Kidney (tissue), 14 donors: ENCODE data around the gene ADGRD1. TPM values are rescaled to one million over a fixed set of nuclear protein-coding genes. Genes with fewer than 3 reads are reported as not detected.

ENCODE experiments used
- DNase-seq, 5 donors: peaks; one replicate each; pipeline ENCODE4 v3.0.0-alpha.2; 2013 to 2020
- FAIRE-seq: peaks from 2 replicates; lab custom pipeline; 2012; peaks lifted over from hg19 to GRCh38; lab: Jason Lieb, UNC
- H3K27ac ChIP-seq, 2 donors: one replicate each; pipeline ENCODE4 v1.7.0; 2013; ENCODE audit warnings: low read depth in 2 of 2, low read length in 2 of 2, inconsistent platforms in 1 of 2
- H3K27me3 ChIP-seq: one replicate; pipeline ENCODE4 v1.7.1; 2013; ENCODE audit warnings: low read length, inconsistent platforms; ENCODE audit not compliant: control insufficient read depth, insufficient read depth
- H3K36me3 ChIP-seq, 3 donors: one replicate each; pipeline versions ENCODE4 v1.7.0 to v1.7.1; 2013; ENCODE audit warnings: low read length in 3 of 3, control low read depth in 1 of 3, inconsistent platforms in 1 of 3; ENCODE audit not compliant: insufficient read depth in 3 of 3, control insufficient read depth in 2 of 3
- H3K4me1 ChIP-seq, 3 donors: one replicate each; pipeline versions ENCODE4 v1.7.0 to v1.7.1; 2013; ENCODE audit warnings: low read length in 3 of 3, inconsistent platforms in 1 of 3, low read depth in 1 of 3; ENCODE audit not compliant: control insufficient read depth in 2 of 3, insufficient read depth in 2 of 3
- H3K4me3 ChIP-seq, 3 donors: one replicate each; pipeline versions ENCODE4 v1.7.0 to v1.8.1; 2013; ENCODE audit warnings: low read length in 3 of 3, control low read depth in 1 of 3, inconsistent platforms in 1 of 3
- H3K9ac ChIP-seq, 3 donors: one replicate each; pipeline versions ENCODE4 v1.7.0 to v1.7.1; 2013; ENCODE audit warnings: low read length in 3 of 3, control low read depth in 1 of 3, inconsistent platforms in 1 of 3
- H3K9me3 ChIP-seq, 3 donors: one replicate each; pipeline versions ENCODE4 v1.7.0 to v1.7.1; 2013; ENCODE audit warnings: low read length in 3 of 3, control low read depth in 1 of 3, inconsistent platforms in 1 of 3; ENCODE audit not compliant: control insufficient read depth in 2 of 3, insufficient read depth in 1 of 3
- CTCF ChIP-seq: IDR thresholded peaks from 3 replicates; pipeline ENCODE4 v1.5.1; 2012; ENCODE audit warnings: mild to moderate bottlenecking, moderate library complexity, borderline replicate concordance; ENCODE audit not compliant: insufficient read depth; ENCODE audit errors: extremely low read depth
- intact Hi-C: fragments of 100-400 bp; cut with DNase I; formaldehyde crosslinking; loops from one replicate; pipeline ENCODE4 v1.11.1; 2022
- polyA plus RNA-seq: library from polyadenylated mRNA; stranded (reverse); fragments of 350-450 nt; fragmentation: Illumina TruSeq; extraction: RNeasy Lipid Tissue Mini Kit (QIAGEN cat#74804); gene quantifications from one replicate; pipeline ENCODE4 v1.2.3, GENCODE V29; 2014; ENCODE audit warnings: low read depth, low replicate concordance; ENCODE audit not compliant: insufficient read depth
- total RNA-seq: library from RNA; stranded (reverse); fragmentation: NEBNext Ultra II Directional; extraction: Animal tissue kit (Norgen Biotek cat#: 25700); gene quantifications from one replicate; pipeline ENCODE4 v1.2.1, GENCODE V29; 2021
- donor health status: control.
- donor health status: control.
- donor health status: control.
- donor health status: control.
- donor health status: control.
- donor health status: DM: yes; HTN: yes; CAD: no.
- donor health status: Normal renal cell carcinoma (clear cell type).

ADGRD1 gene
- total and polyA plus RNA-seq, 2 donors from 2014 or later: 1.7 to 6.7 TPM

GRCh38 chr12:131131808-131132117 lies 178.1 kb downstream of the ADGRD1 start:
- Histone ChIP-seq H3K4me3 (no peak overlapping the region), H3K36me3 (no peaks in the 10 kb centered on the region), H3K27me3 (no peaks in the 10 kb centered on the region), H3K9ac (no peak overlapping the region), H3K27ac (no peak overlapping the region), H3K4me1 (peaks cover 0 to 3% (median 0%) of the 10 kb centered on the region in 3 donors), H3K9me3 (no peaks in the 10 kb centered on the region)
- no peak for FAIRE-seq
- intact Hi-C loops: no loop called here
- DNase-seq: no peak
- no peak for TF ChIP-seq CTCF

GRCh38 chr12:131132118-131132892 lies 178.6 kb downstream of the ADGRD1 start:
- Histone ChIP-seq H3K36me3 (no peaks in the 10 kb centered on the region), H3K9ac (no peak overlapping the region), H3K27ac (no peak overlapping the region), H3K4me3 (no peak overlapping the region), H3K4me1 (peaks cover 0 to 3% (median 0%) of the 10 kb centered on the region in 3 donors), H3K27me3 (no peaks in the 10 kb centered on the region), H3K9me3 (no peaks in the 10 kb centered on the region)
- intact Hi-C loops: no loop called here
- DNase-seq: peak; percentile 89 to 94 (median 93)
- peak; percentile 56 for TF ChIP-seq CTCF
- no peak for FAIRE-seq

GRCh38 chr12:131133015-131133905 lies 179.6 kb downstream of the ADGRD1 start:
- H3K27ac ChIP-seq: no peak overlapping the region
- intact Hi-C loops: no loop called here

More at GRCh38 chr12:131133015-131133905, 179.6 kb downstream of the ADGRD1 start:
- no peak for TF ChIP-seq CTCF
- H3K27me3 ChIP-seq: no peaks in the 10 kb centered on the region
- peaks cover 0 to 3% (median 0%) of the 10 kb centered on the region in 3 donors for H3K4me1 ChIP-seq
- no peak overlapping the region for H3K9ac ChIP-seq
- H3K9me3 ChIP-seq: no peaks in the 10 kb centered on the region
- FAIRE-seq: no peak
- no peaks in the 10 kb centered on the region for H3K36me3 ChIP-seq
- DNase-seq: peak in 1 of 5 donors; percentile 49
- no peak overlapping the region for H3K4me3 ChIP-seq
